C4-2B (cell line): ENCODE data around the gene CNTNAP1.

Experiments used
- ZFX ChIP-seq: fragments of 450-650 bp; IDR thresholded peaks from 2 replicates; pipeline ENCODE4 v1.6.1; 2017
- TF ChIP-seq, protein P1 (sequence below): fragments of 450-650 bp; conservative IDR thresholded peaks from 2 replicates; pipeline ENCODE4 v1.5.1; 2017; ENCODE audit warnings: mild to moderate bottlenecking

DNA sequence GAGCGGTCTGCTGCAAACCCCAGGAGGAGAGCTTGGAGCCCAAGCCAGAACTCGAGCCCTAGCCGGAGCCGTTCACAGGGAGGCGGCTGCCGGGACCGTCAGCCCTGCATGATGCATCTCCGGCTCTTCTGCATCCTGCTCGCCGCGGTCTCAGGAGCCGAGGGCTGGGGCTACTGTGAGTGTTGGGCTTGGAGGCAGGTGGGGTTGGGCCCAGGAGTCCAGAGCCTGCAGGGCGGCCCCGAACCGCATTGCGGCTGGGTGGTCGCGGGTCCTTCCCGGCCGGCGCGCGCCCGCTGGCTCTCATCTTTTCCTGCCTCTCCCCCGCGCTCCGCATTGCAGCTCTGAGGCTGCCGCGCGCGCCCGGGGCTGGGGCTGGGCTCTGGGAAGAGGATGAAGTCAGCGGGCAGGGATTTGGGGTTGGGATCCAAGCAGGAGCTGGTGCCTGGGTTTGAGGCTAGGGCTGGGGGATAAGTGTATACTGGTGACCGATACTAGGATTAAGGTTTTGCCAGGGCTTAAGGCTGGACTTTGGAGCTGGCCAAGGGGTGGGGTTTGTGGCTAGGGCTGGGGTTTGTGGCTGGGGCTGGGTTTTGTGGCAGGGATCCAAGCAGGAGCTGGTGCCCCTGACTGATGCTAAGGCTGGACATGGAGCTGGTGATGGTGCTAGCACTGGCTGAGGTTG, 532 bp downstream of the CNTNAP1 start:
- TF ChIP-seq, protein P1, sequence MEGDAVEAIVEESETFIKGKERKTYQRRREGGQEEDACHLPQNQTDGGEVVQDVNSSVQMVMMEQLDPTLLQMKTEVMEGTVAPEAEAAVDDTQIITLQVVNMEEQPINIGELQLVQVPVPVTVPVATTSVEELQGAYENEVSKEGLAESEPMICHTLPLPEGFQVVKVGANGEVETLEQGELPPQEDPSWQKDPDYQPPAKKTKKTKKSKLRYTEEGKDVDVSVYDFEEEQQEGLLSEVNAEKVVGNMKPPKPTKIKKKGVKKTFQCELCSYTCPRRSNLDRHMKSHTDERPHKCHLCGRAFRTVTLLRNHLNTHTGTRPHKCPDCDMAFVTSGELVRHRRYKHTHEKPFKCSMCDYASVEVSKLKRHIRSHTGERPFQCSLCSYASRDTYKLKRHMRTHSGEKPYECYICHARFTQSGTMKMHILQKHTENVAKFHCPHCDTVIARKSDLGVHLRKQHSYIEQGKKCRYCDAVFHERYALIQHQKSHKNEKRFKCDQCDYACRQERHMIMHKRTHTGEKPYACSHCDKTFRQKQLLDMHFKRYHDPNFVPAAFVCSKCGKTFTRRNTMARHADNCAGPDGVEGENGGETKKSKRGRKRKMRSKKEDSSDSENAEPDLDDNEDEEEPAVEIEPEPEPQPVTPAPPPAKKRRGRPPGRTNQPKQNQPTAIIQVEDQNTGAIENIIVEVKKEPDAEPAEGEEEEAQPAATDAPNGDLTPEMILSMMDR: no peak
- no peak for TF ChIP-seq ZFX
